Activated T-cell treated with anti-CD3 and anti-CD28 coated beads, Interleukin-2, amount 50 U/mL, for 1 hour (primary cell): ENCODE data around the gene RHOBTB1.
"Not testable (repeated sequence)": the region's sequence is repeated elsewhere in the genome, so short reads cannot be mapped to it uniquely, and the experiment has no call there.

ENCODE experiments used
- DNase-seq: peaks from one replicate; pipeline ENCODE4 v3.0.0-alpha.2; 2020

Gene RHOBTB1

GRCh38 chr10:60856405-60856804 is 87.6 kb downstream of the RHOBTB1 start:
- DNase-seq = no peak

DNA sequence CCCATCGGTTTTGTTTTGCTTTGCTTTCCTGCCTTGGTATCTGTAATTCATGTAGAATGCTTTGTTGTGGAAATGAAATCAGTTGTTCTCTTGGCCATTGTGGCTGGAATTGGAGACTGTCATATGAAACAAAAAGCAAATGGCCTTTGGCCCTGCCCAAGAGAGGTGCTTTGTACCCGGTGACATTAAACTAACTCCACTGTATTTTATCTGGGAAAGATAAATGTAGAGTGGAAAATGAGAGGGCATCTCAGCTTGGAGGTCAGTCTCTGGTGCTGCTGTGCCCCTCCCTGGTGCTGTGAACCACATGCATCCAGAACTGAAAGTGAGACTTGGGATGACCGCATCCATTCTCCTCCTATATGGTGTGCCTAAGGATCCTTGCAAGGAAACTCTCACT is 90.3 kb downstream of the RHOBTB1 start:
- DNase-seq = no peak

- no peak for DNase-seq
Measured at GRCh38 chr10:60853107-60853506, 90.9 kb downstream of the RHOBTB1 start.

GRCh38 chr10:60849740-60850139 is 94.2 kb downstream of the RHOBTB1 start:
- DNase-seq = no peak

DNA sequence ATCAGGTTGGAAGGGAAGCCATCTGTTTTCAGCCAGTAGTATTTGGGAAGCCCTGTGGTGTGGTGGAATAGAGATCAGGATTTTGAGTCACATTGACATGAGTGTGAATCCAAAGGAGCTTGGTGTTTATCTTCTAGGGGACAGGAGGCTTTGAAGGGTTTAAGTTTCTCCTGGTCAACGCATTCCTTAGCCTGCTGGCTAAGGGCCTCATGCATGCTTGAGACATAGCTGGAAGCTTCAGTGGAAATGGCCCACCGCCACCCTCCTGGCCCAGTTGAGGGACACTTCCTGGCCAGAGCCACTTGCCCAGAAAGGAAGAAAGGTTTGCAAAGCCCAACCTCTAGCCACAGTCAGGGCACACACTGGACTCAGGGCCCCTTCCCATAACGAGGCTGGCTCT is 94.8 kb downstream of the RHOBTB1 start:
- DNase-seq = no peak

GRCh38 chr10:60848680-60849079 is 95.3 kb downstream of the RHOBTB1 start:
- no peak for DNase-seq

DNA sequence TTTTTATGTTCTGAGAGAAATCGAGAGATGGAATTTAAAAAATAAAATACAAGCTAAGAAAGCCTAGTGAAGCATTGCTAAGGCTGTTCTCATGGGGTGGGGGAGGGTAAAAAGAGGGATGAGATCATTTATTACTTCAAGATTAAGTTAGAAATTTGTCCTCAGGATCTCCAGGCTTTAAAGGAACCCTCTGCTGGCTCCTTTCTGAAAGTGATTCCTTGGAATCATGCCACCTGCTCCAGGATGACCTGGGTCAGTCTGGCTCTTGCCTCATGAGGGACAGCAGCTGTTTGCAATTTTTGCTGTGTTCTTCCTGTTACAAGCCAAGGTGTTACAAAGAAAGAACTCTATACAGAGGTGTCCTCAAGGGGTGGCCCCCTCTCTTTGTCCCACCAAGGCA is 95.9 kb downstream of the RHOBTB1 start:
- no peak for DNase-seq

GRCh38 chr10:60846173-60846572 is 97.8 kb downstream of the RHOBTB1 start:
- no peak for DNase-seq

DNA sequence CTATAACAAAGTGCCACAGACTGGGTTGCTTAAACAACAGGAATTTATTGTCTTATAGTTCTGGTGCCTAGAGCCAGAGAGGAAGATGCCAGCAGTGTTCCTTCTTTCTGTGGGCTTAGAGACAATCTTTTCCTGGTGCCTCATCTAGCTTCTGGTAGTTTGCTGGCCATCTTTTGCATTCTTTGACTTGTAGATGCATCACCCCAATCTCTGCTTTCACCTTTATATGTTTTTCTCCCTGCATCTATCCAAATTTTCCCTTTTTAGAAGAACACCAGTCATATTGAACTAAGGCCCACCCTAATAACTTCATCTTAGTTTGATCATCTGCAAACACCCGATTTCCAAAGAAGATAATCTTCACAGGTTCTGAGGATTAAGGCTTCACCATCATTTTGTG is 98.9 kb downstream of the RHOBTB1 start:
- no peak for DNase-seq

DNA sequence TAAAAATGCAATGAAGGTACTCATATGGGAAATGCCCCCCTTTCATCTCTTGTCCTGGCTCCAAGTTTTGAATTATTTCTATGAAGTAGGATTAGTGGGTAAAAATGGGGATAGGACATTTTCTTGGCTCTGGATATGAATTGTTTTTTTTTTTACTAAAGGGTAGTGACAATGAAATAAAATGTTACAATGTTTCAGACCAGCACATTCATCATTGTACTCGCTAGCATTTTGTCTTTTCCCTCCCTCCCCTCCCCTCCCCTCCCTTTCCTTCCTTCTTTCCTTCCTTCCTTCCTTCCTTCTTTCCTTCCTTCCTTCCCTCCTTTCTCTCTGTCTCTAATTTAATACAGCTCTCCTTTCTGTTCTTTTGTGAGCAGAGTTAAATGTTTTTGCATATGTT is 101.3 kb downstream of the RHOBTB1 start:
- DNase-seq = no peak

- DNase-seq = not testable (repeated sequence)
Measured at GRCh38 chr10:60841227-60841626, 102.8 kb downstream of the RHOBTB1 start.

- no peak for DNase-seq
Measured at GRCh38 chr10:60835049-60835448, 108.9 kb downstream of the RHOBTB1 start.

- DNase-seq = no peak
Measured at GRCh38 chr10:60834401-60834800, 109.6 kb downstream of the RHOBTB1 start.

DNA sequence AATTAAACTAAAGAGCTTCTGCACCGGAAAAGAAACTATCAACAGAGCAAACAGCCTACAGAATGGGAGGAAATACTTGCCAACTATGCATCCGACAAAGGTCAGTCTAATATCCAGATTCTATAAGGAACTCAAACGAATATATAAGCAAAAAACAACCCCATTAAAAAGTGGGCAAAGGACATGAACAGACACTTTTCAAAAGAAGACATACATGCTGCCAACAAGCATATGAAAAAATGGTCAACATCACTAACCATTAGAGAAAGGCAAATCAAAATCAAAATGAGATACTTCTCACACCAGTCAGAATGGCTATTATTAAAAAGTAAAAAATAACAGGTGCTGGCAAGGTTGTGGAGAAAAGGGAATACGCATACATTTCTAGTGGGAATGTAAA is 111.8 kb downstream of the RHOBTB1 start:
- not testable (repeated sequence) for DNase-seq

DNA sequence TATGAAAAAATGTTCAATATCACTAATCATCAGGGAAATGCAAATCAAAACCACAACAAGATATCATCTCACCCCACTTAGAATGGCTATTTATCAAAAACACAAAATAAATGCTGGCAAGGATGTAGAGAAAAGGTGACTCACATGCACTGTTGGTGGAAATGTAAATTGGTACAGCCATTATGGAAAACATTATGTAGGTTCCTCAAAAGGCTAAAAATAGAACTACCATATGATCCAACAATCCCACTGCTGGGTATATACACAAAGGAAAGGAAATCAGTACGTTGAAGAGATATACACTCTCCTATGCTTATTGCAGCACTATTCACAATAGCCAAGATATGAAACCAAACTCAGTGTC is 115.5 kb downstream of the RHOBTB1 start:
- no peak for DNase-seq

GRCh38 chr10:60827791-60828488 is 116.0 kb downstream of the RHOBTB1 start:
- DNase-seq = no peak

DNA sequence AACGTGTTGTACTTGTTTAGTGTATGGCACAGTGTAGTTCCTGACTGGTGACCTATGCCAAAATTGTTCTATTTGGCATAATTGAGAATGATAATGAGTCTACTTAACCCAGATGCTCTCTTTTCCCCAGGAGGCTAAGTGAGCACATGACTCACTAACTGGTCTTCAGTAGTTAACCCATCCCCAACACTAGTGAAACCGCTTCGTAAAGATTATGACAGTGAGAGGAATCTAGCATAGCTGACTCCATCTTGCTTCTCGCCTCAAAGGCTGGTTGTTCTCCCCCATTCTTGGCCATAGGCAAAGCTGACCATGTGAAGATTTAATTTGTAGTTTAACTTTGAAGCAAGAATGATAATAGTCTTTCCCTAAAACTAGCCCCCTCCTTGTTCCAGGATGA is 118.5 kb downstream of the RHOBTB1 start:
- no peak for DNase-seq

DNA sequence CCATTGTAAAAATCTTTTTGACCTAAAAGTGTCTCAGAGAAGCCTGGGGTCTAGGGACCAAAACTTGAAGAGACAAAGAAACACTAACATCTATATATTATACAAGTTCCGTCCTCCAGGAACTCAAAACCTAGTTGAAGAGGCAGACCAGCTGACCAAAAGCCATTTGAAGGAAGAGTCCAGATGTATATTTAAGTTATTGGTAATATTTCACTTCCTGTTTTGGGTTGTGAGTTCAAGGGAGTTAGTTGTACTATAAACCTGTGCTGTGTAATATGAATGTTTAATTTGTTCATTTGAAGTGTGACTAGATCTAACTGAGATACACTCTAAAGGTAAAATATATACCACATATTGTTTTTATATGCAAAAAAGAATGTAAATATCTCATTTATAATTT is 120.7 kb downstream of the RHOBTB1 start:
- DNase-seq = no peak

DNA sequence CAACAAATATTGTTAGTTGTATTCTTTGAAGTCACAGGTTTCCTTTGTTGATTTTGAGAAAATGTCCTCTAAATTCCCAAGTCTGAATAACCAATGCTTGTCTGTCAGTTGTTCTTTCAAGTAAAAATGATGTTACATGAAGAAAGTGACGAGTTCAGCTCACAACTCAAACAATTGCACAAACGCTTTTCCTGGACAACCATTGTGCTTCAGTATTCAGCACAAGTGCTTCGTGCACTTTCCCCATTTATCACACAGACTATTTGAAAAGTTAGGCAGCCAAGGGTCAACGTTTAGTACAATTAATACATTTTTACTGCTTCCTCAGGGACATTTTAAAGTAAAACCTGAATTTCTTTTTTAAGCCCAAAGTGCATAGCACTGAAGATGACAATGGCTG is 121.2 kb downstream of the RHOBTB1 start:
- no peak for DNase-seq

- DNase-seq = no peak
Measured at GRCh38 chr10:60821656-60822055, 122.3 kb downstream of the RHOBTB1 start.

DNA sequence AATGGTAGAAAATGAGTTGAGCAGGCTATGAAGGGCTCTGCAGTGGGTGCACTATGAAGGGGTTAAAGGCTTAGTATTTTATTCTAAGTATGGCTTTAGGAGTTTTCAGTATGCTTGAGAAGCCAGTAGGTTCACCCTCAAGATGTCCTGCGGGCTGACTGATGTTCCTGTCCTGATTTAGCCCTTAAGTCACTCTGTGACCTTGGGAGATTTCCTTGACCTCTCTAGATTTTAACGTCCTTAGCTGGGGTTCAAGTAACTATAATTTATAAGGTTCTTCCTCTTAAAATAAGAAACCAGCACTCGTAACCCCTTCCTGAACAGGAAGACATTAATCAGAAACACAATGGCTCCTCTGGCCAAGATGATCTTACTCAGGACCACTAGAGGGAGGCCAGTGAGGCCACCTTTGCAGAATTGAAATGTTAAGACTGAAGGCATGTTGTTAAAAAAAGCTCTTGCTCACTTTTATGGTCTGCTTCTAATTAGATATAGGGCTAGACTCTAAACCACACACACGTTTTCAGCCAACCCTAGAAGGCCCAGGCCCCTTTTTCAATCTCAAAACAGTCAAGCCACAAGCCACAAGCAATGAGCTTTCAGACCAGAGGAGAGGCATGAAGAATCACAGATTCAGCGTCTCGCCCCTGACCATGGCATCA is 123.8 kb downstream of the RHOBTB1 start:
- DNase-seq = no peak
